ENCODE results near the gene FOXP3.

DNA sequence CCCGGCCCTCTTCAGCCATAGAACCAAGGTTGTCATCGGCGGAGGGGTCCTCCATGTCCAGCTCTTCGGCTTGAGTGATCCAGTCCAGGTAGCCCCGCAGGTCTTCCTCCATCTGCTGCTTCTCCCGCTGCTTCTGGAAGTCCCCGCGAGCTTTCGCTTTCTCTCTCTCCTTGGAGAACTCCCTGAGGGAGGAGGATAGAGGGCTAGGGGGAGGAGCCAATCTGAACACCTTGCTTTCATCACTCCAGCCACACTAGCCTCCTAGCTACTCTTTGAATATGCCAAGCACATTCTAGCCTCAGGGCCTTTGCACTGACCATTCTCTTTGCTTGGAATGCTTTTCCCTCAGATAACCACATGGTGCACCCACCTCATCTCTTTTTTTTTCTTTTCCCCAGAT is 37.6 kb downstream of the FOXP3 start:
- TF ChIP-seq, protein P1, sequence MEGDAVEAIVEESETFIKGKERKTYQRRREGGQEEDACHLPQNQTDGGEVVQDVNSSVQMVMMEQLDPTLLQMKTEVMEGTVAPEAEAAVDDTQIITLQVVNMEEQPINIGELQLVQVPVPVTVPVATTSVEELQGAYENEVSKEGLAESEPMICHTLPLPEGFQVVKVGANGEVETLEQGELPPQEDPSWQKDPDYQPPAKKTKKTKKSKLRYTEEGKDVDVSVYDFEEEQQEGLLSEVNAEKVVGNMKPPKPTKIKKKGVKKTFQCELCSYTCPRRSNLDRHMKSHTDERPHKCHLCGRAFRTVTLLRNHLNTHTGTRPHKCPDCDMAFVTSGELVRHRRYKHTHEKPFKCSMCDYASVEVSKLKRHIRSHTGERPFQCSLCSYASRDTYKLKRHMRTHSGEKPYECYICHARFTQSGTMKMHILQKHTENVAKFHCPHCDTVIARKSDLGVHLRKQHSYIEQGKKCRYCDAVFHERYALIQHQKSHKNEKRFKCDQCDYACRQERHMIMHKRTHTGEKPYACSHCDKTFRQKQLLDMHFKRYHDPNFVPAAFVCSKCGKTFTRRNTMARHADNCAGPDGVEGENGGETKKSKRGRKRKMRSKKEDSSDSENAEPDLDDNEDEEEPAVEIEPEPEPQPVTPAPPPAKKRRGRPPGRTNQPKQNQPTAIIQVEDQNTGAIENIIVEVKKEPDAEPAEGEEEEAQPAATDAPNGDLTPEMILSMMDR (IDR thresholded peaks at IDR 0.05) = no peak
- no peak for TF ChIP-seq POLR2AphosphoS5 (IDR thresholded peaks at IDR 0.05; ENCODE audit: insufficient read depth in 1 of 2, low read depth in 1 of 2)

All from vagina (tissue), 2 donors.